CD4-positive, alpha-beta T cell treated with Interleukin-15 for 4 hours (primary cell): ENCODE data around the gene TMEM131.
"Not testable (repeated sequence)": the region's sequence is repeated elsewhere in the genome, so short reads cannot be mapped to it uniquely, and the experiment has no call there.

Experiments used
- DNase-seq: peaks from one replicate; pipeline ENCODE4 v3.0.0-alpha.2; 2020; ENCODE audit warnings: low spot score

TMEM131 gene

DNA sequence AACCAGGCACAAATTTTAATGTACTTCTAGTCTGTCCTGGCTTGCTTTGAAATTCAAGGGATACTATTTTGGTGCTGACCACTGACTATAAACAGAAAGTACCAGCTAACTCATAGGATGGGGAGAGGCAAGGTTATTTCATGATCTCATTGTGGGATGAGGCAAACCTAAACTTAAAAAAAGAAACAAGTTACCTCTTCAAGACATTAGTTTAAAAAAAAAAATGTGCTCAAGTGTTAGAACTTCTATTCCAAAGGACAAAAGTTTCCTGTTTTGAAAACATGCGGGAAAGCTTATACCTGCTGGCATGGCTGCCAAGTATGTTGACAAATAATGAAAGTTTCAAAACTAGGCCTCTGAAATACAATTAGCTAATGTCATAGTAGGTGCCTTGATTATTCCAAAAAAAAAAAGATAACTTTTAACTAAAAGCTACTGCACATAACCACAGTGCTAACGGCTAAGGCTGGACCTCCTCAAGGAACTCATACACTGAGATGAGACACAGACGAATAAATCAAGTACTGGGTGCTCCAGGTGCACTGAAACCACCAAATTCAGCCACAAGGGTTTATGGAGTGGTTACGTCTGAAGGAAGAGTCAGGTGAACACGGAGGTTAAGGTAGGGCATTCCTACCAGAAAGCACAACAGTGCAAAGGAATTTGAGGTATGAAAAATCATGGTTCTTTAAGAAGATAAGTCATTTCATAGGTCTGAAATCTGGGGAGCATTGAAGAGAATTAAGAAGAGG, 38.1 kb downstream of the TMEM131 start:
- DNase-seq: no peak

DNA sequence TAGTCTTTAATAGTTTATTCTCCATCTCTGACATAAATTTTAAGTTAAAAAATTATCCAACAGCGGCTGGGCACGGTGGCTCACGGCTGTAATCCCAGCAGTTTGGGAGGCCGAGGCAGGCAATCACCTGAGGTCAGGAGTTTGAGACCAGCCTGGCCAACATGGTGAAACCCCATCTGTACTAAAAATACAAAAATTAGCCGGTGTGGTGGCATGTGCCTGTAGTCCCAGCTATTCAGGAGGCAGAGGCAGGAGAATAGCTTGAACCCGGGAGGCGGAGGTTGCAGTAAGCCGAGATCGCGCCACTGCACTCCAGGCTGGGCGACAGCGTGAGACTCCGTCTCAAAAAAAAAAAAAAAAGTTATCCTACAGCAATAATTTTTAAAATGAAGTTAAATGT, 39.0 kb downstream of the TMEM131 start:
- not testable (repeated sequence) for DNase-seq

DNA sequence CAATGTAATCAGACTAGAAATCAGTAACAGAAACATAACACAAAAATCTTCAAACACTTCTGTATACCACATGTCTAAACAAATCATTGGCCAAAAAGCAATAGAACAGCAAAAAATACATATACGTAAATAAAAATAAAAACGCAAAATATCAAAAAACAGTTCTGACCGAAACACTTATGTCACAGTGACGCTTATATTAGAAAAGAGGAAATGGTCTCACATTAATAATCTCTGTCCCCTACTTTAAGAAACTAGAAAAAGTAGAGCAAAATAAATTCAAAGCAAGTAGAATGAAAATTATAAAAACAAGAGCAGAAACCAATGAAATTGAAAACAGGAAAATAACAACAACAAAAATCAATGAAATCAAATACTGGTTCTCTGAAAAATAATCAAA, 41.9 kb downstream of the TMEM131 start:
- DNase-seq: no peak

DNA sequence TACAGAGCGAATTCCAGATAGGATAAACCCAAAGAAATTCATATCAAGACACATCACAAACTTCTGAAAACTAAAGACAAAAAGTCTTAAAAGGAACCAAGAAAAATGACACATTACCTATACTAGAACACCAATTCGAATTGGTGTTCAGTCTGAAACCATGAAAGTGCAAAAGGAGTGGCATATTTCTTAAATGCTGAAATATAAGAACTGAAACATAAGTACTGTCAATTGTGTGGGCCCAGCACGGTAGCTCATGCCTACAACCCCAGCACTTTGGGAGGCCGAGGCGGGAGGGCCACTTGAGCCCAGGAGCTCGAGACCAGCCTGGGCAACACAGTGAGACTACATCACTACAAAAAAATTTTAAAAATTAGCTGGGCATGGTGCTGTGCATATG, 43.4 kb downstream of the TMEM131 start:
- no peak for DNase-seq

DNA sequence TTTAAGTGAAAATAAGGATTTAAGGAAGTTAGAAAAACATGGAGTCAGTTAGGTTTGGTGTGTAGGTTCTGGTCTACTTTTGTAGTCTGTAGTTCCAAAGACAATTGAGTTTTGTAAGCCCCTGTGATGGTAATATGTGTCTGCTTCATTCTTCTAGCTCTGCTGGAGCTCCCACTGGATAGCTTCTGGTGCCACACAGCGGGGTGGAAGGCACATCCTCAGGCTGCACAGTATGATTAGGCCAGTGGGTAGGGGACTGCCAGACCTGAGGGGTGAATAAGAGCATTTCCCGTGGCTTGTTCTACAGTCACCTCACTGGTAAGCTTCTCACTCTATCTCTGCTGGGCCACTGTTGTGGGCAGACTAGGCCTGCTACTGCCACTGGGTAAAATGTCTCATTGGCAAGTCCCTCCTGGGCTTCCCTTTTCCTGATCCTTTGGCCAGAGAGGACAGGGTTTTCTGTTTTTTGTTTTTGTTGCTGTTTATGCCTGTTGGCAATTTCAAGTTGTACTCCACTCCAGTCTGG, 44.5 kb downstream of the TMEM131 start:
- DNase-seq: no peak

DNA sequence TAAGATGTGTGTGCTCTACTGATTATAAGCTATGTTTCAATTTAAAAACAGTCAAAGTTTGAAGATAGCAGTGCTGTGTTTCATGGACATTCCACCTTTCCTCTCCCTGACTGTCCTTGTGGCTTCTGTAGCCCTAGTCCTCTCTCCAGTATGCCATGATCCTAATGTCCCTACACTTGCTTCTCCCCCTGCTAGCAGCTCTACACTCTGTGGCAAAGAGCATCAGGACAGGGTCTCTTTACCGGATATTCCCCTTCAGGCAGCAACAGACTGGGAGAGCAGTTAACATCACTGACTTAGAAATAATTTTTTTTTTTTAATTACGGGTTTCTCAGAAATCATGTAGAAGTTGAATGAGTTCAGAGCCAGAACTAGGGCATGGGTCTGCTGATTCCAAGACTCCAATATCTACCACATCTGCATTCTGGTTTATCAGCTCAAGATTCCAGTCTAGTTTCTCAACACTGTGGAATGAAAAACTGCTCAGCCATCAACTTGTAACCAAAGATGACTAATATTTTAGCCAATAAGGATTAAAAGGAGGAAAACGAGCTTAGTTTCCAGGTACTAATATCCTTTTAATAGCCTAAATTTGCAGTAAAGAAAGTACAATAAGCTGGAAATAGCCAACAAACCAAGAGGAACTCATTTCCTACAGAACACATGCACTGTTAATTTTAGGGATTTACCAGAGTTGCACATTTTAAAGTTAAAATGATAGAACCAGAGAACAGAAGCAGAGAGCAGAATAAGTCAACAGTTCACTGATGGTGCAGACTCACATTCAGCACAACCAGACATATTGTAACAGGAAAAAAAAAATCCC, 45.2 kb downstream of the TMEM131 start:
- no peak for DNase-seq

DNA sequence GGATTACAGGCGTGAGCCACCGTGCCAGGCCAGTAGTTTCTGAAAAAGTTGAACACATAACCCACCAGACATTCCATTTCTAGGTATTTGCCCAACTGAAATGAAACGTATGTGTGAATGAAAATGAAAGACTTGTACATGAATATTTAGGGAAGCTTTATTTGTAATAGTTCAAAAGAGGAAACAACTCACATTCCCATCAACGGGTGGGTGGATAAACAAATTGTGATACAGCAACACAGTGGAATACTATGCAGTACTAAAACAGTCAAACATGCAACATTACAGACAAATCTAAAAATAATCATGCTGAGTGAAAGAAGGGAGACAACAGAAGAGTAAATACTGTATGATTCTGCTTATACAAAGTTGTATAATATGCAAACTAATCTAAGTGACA, 46.8 kb downstream of the TMEM131 start:
- DNase-seq: no peak

DNA sequence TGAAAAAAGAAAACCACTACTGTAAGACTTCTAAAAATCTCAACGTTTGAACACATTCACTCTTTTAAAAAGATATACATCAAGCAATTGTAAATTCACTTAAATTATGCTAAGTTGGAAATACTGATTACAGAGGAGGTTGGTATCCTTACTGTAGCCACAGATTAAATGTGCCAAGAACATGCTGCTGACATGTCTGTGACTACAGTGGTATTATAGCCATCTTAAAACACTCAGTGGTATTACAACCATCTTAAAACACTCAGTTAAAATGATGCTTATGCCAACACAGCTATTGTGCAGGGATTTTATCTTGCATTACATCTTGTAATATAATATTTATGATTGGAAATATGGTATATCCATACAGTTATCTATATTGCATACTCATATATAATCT, 50.0 kb downstream of the TMEM131 start:
- no peak for DNase-seq

DNA sequence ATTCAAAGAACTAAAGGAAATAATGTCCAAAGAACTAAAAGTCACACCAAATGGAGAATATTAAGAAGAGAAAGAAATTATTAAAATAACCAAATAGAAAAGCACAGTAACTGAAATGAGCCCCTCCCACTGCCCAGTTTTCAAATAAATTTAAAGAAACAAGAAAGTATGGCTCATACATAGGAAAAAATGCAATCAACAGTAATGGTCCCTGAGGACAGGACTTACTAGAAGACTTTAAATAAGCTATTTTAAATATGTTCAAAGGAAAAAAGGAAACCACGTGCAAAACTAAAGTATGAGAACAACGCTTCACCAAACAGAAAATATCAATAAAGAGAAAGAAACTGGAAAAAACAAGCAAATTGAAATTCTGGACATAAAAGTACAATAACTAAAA, 58.9 kb downstream of the TMEM131 start:
- no peak for DNase-seq

DNA sequence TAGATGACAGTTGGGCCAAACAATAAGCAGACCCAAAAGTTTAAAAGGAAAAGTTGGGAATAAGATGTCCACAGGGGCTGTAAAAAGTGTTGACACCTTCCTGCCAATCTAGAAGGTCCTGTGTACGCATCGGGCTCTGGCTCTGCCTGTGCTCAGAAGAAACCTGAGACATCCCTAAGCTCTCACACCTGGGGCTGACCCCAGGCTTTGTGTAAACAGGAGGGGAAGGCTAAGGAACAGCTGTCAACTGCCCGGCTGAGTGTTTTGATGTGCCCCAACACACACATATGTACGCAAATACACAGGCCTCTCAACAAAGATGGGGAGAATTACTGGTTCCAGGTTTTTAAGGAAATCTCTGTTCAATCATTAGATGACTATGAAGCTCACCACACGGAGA, 59.5 kb downstream of the TMEM131 start:
- DNase-seq: no peak

DNA sequence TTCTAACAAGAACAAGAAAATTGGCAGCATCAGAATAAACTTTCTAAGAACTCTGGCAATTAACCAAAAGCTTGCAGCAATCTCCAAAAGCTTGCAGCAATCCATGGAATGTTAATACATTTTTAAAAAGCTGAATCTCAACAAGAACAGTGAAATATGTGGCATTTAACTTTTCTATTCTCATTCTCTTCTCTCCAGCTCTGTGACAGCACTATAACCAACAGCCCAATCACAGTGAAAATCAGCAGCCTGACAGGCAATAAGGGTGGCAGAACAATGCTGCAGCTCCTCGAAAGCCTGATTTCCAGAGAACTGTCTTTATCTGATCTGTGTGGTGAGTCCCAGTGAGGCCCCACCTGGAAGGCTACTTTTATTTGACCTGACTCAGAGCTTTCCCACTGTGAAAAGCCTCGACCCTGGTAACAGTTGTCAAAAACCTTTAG, 60.0 kb downstream of the TMEM131 start:
- DNase-seq: no peak

DNA sequence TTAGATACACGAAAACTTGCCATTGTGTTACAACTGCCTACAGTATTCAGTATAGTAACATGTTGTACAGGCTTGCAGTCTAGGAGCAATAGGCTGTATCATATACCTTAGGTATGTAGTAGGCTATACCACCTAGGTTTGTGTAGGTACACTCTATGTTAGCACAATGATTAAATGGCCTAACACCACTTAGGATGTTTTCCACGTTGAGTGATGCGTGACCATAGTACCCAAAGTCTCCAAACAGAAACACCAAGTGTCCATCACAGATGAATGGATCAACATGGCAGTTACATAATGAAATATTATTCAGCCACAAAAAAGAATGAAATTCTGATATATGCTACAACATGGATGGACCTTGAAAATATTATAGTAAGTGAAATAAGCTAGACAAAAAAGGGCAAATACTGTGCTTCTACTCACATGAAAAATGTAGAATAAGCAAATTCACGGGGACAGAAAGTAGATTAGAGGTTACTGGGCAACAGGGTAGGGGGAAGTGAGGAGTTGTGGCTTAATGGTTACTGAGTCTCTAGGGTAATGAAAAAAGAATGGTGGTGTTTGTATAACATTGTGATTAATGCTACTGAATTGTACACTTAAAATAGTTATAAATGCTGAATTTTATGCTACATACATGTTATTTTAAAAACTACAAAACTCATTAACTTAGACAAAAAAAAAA, 62.6 kb downstream of the TMEM131 start:
- DNase-seq: no peak

DNA sequence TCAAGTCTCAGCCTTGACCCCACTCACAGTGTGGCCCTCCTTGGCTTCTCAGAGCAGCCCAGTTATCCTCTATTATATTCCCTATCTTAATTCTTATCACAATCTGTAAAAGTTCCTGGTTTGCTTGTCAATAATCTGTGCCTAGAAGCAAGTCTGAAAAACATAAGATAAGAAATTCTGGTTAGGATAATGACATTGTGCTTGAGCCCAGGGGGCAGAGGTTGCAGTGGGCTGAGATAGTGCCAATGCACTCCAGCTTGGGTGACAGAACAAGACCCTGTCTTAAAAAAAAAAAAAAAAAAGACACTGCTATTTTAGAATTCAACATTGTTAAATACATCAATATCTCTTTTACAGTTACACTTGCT, 63.9 kb downstream of the TMEM131 start:
- DNase-seq: no peak

DNA sequence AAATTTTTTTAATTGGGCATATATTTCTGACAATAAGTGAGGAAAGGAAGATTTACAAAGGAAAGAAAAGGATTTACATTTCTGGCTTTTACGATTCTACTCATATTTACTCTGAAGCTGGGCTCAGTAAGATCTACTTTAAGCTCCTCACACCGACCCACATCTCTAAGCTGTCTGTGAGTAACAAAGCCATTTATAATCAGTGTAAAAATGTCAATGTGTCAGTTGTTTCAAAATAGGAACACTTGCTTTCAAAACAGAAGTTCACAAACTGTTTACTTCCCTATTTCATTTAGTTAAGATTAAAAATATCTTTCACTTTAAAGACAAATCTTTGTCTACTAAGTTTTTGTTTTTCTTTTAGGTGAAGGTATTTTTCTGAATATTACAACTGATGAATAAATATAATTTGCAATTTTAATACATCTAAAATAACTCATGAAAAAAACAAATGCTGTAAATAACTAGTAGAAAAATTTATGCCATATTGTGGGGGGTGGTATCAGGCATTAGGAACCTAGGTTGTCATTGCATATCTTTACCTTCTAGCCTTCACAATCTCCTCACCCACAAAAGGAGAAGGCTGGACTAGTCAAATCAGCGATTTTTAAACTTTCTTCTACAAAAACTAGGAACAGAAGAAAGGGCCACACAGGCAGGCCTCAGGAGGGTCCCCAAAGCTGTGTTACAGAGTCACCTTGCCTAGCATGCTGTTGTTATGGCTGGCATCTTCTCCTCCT, 64.5 kb downstream of the TMEM131 start:
- DNase-seq: no peak

DNA sequence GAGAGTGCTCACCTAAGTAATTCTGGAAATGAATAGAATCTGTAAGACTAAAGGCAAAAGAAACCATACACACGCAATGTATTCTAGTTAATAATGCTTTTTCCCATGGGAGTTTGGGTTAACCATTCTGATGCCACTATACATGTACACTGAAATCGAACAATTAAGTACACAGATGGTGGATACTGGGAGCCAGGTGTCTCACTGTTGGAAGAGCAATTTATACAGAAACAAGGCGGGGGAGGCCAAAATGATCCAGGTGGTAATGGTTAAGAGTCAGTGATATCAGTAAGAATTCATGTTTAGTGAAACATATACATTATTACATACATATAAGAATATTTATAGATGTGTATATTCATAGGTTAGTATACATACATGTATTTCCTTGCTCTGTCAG, 67.2 kb downstream of the TMEM131 start:
- no peak for DNase-seq

DNA sequence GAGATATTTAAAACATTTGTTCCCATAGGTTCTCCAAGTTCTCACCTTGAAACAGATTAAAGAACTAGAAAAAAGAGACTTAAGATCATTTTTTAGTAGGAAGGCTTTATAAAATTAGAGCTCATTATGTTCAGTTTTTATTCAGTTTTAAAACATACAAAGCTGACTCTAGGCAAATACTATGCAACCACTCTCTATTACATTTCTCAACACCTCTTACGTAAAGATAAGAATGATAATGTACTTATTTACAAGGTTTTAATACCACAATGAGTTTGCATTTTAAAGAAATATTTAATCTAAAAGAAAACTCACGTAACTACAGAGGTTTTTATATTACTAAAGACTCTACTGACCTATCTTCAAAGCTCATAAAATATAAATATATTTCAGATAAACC, 68.8 kb downstream of the TMEM131 start:
- DNase-seq: no peak

DNA sequence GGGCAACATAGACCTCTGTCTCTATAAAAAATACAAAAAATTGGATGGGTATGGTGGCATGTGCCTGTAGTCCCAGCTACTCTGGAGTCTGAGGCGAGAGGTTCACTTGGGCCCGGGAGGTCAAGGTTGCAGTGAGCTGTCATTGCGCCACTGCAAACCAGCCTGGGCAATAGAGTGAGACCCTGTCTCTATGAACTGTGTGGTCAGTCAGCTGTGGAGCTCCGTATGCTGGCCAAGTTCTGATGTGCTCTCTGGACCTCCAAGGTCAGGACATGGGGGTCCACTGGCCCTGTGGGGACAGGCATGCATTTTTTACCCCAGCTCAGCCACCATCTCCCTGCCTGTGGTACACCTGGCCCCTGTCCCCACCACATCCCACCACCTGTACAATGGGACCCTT, 71.6 kb downstream of the TMEM131 start:
- DNase-seq: no peak

DNA sequence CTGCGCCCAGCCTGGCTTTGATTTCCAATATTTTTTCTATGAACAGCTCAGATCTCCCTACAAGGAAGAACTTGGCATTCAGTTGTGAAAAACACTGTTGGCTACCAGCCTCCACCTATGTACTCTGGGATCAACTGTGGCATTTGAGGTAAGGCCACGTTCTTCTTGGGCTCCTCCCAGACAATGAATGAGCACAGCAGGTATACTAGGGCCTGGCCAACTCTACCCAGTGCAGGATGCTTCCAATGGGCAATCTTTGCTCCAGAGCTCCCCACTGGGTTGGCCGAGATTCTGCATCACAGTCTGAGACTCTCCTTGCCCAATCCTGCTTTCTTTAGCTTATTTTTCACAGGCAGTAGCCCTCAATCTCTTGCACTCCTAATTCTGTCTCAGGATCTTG, 75.9 kb downstream of the TMEM131 start:
- DNase-seq: no peak

DNA sequence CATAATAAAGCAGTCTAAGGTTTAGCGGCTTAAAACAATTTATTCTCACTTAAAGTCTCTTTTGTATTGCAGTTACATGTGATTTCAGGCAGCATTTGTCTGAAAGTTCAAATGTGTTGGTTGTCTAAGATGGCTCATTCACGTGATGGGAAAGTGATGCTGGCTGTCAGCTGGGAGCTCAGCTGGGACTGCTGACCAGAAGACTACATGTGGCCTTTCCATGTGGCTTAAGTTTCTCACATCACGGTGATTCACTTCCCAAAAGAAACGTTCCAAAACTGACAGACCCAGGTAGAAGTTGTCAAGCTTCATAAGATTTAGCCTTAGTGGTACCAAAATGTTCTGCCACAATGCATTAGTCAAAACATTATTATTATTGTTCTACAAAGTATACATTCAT, 76.9 kb downstream of the TMEM131 start:
- DNase-seq: no peak

DNA sequence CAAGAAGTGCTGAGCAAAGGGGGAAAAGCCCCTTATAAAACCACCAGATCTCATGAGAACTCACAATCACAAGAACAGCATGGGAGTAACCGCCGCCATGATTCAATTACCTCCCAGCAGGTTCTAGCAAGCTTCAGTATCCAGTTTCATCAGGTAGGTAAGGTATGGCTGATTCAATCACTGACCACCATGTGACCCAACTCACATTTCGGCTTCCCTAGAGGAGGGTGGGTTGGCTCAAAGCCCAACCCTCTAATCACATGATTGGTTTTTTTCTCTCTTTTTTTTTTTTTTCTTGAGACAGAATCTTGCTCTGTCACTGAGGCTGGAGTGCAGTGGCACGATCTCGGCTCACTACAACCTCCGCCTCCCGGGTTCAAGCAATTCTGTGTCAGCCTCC, 78.1 kb downstream of the TMEM131 start:
- not testable (repeated sequence) for DNase-seq

DNA sequence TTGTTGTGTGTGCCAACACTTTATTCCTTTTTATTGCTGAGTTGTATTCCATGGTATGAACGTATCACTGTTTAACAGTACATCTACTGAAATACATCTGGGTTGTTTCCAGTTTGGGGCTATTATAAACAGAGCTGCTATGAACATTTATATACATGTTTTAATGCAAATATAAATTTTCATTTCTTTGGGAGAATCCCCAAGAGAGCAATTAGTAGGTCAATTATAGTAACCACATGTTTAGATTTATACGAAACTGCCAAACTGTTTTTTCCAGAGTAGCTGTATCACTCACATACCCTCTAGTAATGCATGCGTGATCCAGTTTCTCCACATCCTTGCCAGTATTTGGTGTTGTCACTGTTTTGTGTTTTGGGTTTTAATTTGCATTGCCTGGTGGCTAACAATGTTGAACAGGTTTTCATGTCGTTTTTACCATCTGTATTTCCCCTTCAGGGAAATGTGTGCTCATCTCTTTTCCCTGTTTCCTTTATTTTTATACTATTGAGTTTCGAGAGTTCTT, 81.0 kb downstream of the TMEM131 start:
- DNase-seq: no peak

DNA sequence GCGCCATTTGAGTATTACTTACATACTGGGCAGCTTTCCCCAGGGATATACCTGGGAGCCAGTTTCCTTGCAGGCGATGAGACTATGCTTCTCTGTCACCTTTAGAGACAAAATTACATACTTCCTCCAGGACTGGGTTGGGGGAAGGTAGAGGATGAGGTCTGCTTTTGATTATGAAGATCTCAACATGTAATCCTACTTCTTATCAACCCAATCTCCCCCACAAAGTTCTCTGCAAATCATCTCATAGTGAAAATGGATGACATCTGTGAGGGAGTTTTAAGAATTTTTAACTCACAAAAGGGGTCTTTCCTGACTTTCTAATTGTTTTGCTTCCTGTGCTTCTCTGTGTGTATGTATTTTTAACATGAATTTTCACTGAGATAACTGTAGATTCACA, 81.9 kb downstream of the TMEM131 start:
- no peak for DNase-seq
